ENCODE measurements around the gene DUS1L.

The DUS1L gene

GRCh38 chr17:82023447-82024241 is 42.0 kb downstream of the DUS1L start:
- DNase-seq (peak; percentile 49), ATAC-seq (no peak)

DNA sequence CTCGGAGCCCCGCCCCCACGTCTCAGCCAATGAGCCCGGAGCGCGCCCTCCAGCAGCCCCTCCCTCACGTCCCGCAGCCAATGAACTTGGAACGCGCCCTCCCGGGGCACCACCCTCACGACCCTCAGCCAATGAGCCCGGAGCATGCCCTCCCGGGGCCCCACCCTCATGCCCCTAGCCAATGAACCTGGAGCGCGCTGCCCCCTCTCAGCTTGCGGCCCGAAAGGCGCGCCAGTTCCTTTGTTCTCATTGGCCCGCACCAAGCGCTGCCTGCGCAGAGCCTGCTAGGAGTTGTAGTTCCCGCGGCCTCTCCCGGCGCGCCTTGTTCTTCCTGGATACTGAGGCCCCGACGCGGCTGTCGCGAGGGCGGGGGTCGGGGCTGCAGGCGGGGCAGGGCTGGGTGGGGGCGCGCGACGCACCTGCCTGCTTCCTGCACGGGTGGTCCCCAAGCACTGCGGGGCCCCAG is 42.6 kb downstream of the DUS1L start, which contains the start of gene LRRC45:
Gene LRRC45 (plus strand): TSS at position 325 of the 466 bp plus-strand sequence. CDS start 339 bp downstream, outside the sequence.
- ATAC-seq, result peak; percentile 96

DNA sequence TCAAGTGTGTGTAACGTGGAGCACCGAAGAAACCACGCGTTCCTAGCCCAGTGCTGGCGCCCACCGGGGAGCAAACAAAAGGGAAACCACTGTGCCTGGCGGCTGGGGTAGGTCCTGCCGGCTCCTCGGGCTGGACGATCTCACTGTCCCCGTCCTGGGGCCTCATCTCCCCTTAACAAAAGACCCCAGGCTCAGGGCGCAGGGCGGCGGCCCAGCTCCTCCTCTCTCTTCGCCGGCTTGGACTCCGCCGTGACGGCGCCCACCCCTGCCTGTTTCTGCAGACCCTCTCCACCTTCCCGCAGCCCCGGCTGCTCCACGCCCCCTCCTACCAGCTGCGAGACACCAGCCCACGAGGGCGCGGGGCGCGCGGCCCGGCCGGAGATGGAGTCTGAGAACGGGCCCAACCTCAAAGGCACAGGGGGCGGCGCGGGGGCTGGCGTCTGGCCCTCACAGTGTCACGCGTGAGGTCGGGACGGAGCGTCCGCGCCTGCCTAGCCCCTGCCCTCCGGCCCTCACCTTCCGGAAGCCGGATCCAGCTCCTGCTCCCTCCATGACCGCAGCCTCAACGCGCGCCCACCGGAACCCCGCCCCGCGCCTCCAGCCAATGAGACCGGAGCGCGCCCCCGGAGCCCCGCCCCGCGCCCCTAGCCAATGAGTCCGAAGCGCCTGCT is 43.2 kb downstream of the DUS1L start, which contains the start of gene CENPX:
Gene CENPX (minus strand): TSS at position 569 of the 671 bp plus-strand sequence. CDS start 17 bp downstream, at position 552.
- DNase-seq, result no peak
- no peak for ATAC-seq

More for the DNA sequence above, 42.6 kb downstream of the DUS1L start, which contains the start of gene LRRC45:
- DNase-seq, result peak; percentile 100

DNA sequence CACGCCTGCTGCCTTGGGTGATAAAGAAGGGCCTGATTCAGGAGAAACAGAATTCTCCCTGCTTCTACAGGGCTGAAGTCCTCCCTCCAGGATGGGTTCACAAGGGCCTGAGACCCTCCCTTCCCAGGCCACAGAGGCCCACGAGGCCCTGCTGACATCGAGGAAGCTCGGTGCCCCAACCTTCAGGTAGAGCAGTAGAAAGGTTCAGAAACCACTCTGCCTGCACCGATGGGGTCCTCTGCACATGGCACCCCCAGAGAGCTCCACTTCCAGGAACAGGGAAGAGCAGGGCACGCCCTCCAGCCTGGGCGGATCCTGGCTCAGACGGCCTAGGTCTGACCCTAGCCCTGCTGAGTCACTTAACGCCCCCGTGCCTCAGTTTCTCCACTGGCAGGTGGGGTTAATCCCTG is 43.7 kb downstream of the DUS1L start:
- no peak for ATAC-seq
- DNase-seq, result no peak

DNA sequence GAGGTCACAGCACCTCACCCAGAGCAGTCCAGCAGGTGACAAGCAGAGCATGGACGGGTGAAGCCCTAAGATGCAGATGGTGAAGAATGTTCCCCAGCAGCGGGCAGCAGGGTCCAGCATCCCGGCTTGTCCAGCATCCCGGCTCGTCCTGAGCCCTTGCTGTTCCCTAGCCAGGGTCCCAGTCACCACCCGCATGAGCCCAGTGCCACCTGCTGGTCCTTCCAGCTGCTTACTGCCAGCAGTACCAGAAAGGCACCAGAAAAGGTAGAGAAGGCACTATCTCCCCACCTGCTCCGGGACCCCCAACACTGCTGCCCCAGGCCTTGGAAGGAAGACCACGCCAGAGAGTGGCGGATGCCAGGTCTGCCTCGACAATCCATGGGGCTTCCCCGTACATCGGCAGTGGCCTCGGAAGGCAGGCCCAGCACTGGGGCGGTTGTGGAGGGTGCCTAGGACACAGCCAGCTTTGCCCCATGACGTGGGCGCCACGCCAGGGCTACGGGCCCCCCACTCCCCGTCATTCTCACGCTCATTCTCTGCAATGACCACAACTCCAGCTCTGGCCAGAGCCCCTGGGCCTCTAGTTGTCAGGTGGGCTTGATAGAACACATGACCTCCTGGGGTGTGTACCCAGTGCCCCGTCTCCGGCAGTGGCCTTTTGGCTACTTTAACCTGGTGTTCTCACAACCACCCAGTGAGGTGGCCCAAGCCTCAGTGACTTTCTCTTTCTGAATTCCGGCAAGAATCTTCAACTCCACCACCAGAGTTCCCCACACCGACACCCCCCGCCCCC is 44.3 kb downstream of the DUS1L start:
- no peak for ATAC-seq
- DNase-seq, result peak; percentile 65

- DNase-seq, result no peak
- ATAC-seq, result no peak
Measured at GRCh38 chr17:82020572-82021106, 45.0 kb downstream of the DUS1L start.

DNA sequence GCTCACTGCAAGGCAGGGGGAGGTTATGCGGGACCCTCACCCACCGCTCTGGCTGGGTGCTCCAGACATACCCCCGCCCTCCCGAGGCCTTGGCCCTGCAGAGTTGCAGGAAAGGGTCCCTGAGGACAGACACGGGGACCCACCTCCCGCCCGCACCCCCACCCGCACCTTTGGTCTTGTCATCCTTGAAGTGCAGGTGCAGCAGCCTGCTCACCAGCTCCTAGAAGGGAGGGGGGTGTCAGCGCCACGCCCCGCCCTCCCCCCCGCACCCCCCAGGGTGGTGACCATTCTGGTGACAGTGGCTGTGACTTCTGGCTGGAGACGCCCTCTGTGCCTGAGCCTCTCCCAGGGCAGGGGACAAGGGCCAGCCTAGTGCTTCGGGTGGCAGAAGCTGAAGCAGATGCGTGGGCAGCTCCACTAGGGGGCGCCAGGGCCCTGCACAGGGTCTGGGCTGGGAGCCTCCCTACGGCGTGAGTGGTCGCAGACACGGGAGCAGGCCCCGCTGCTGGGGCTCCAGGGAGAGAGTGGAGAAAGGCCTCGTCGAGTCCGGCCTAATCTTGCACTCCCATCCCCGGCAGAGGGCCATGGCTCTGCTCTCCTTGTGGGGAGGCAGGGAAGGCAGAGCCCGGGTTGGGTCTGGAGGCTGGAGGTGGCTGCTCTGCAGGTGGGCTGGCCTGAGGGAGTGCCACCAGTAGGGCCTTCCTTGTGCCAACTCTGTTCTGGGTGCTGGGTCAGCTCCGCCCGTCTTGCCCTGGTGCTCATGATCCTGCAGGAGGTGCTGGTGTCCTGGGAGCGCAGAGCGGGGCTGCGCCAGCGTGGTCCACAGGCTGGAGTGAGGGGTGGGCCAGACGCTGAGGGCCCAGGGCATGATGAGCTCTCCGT is 45.7 kb downstream of the DUS1L start:
- peak; percentile 88 for DNase-seq
- no peak for ATAC-seq

DNA sequence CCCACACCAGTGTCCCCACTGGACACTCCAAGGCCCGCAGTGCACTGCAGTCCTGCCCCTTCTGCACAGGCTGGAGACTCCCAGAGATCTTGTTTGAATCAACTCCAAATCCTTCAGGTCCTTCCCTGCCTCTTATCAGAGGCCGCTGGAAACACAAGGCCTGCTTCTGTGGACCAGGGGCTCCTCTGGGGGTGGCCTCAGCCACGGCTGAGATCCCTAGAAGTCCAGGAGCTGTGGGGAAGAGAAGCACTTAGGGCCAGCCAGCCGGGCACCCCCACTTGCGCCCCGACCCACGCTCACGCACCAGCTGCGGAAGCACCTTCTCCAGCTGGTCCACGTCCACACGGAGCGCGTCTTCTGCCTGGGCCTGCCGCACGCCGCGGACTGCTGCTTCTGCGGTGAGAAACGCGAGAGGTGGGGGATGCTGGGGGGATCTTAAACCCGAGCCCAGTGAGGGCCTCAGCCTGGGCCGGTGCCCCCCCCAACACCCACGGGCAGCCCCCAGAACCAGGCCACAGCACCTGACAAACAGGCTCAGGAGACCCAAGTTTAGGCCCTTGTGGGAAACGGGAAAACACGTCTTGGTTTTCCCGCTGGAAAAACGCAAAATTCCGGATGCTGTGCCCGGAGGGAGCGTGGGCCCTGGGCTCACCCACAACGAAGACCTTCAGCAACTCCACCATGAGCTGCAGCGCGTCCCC is 46.5 kb downstream of the DUS1L start:
- ATAC-seq (no peak), DNase-seq (no peak)

GRCh38 chr17:82018152-82018988 is 47.2 kb downstream of the DUS1L start:
- ATAC-seq (no peak), DNase-seq (no peak)

GRCh38 chr17:82017612-82018151 is 47.9 kb downstream of the DUS1L start:
- DNase-seq (no peak), ATAC-seq (no peak)

GRCh38 chr17:82016875-82017459 is 48.6 kb downstream of the DUS1L start:
- no peak for DNase-seq
- no peak for ATAC-seq

DNA sequence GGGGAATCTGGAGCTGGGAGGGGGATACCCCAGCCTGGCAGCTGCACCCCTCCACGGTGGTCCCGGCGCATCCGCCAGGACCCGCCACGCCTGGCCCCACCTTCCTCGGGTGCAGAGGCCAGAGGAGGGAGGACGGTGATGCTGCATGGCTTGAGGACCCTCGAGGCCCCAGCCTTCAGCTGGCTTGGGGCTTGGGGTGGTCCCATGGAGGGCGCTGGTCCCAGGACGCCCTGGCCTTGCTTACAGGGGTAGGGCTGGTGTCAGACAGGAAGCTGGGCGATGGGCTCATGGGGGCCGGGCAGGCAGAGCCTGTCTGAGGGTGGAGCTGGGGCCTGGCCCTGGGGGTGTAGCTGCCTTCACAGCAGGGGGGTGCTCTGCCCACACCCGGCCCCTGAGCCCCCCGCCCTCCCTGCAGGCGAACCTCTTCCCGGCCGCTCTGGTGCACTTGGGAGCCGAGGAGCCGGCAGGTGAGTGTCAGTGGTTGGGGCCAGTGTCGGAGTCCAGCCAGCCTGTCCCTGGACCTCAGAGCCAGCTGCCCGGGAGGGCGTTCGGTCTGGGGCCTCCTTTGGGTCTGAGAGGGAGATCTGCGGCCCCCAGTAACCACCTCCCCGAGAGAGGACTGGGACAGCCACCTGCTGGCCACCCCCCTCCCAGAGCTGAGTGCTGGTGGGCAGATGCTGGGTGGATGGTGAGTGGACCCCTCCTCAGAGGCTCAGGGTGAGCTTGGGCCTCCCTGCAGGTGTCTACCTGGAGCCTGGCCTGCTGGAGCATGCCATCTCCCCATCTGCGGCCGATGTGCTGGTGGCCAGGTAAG is 49.3 kb downstream of the DUS1L start:
- ATAC-seq, result no peak
- DNase-seq, result no peak

DNA sequence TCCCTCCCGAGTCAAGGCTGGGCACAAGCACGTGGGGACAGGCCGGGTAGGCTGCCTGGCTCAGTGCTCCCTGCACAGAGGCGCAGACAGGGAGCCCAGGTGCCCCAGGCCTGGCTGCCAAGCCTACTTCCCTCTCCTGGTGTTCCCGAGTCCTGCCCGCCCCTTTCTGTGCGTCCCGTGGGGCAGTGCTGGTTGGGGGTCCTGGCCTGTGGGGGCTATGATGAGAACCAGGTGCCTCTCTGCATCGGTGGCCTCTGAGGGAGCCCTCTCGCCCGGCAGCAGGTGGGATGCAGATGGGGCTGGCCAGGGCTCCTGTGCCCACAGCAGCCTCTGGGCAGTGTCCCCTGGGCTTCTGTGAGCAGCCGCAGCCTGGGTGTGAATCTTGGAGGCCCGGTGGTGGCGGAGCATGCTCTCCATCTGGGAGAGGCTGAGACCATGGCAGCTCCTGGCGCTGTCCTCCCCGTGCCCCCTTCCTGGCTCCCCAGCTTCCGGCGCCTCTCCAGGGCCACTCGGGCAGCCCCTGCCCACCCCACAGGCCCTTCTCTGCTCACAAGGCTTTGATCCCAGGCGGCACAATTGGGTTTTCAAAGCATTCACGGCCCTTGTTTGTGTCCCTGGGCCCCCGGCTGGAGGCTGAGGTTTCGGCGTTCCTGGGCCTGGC is 50.2 kb downstream of the DUS1L start:
- no peak for ATAC-seq
- no peak for DNase-seq

DNA sequence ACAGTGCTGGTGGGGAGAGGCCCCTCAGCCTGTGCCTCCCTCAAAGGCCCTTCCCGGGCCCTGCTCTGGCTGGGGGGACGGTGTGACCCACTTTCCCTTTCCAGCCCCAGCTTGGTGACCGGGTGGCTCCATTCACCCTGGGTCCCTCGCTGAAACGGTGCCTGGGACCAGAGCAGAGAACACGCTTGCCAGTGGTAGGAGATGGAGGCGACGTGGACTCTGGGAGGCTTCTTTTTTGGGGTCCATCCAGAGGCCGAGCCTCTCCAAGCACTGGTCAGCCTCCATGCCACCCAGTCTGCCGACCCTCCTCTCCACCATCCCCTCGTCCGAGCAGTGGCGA is 50.7 kb downstream of the DUS1L start:
- ATAC-seq, result no peak
- DNase-seq, result no peak

- no peak for ATAC-seq
- DNase-seq, result no peak
Measured at GRCh38 chr17:82014432-82014831, 51.2 kb downstream of the DUS1L start.

DNA sequence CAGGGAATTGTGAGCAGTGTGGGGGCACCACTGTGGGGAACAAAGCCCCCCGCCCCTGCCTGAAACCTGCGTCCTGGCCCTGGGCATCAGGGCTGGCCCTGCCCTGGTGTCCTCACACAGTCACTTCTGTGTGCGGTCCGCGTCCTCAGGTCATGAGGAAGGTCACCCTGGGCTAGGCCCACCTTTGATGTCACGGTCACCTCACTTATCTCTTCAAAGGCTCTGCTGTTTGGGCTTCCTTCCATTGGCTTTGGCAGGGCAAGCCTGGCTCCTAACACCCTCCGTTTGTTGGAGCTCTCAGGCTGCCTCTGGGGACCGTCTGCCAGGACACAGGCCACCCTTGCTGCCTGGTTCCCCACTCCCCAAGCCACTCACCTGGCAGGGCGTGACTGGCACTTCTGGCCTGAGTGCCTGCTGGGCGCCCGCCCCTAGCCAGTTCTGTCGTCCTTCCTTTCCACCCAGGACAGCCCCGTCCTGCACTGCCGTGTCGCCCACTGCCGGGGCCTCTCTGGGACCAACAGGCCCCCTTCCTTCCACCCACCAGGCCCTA is 51.8 kb downstream of the DUS1L start:
- no peak for DNase-seq
- ATAC-seq, result no peak

- ATAC-seq (no peak), DNase-seq (no peak)
Measured at GRCh38 chr17:82013341-82013740, 52.3 kb downstream of the DUS1L start.
